GM18526 (cell line): ENCODE measurements around the gene NBPF9.
"Not testable (repeated sequence)": the region's sequence is repeated elsewhere in the genome, so short reads cannot be mapped to it uniquely, and the experiment has no call there.

Experiments used
- POLR2A ChIP-seq: IDR thresholded peaks from 3 replicates; pipeline ENCODE4 v1.6.1; 2011; ENCODE audit not compliant: insufficient read length; ENCODE audit errors: extremely low read depth

NBPF9 gene

DNA sequence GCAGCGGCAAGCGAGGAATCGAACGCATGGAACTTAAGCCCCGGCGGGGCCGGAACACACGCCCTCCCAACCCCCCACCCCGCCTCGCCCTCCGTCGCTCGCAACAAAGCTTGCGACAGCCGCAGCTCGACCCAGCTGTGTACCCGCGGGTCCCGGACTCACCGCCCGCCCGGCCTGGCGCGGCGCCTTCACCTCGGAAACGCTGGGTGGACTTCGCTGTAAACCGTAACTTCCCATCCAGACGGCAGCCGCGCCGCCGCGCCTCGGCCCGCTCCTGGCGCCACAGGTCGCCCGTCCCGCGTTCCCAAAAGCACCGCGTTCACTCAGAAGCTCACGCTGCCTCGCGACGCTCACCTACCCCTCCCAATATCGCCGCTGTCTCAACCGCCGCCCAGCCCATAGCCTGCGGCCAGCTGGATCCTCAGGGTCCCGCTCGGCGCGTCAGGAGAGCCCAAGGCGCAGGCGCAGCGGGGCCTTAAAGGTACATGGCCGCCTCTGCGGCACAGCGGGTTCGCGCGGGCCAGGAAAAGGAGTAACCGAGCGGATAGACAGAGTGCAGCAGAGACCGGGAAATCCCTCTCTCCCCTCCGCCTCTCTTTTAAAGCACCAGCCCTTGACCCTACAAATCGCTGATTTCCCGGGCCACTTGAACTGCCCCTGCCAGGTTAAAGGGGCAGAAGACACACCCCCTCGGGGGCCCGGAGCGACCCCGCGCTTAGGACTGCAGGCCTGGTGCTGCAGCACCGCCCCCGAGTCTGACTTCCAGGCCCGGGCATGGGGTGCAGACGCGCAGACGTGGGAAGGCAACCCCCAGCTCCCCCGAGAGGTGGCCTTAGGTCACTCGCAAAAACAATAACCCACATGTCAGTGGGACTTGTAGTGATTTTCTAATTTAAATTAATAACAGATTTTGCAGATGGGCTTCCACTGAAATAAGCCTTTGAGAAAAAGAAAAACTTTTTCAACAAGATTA, at the start of gene NBPF9:
Gene NBPF9, minus strand, starts transcription at position 443 of the 973 bp plus-strand sequence. CDS start 21,412 bp downstream, outside the sequence.
- not testable (repeated sequence) for TF ChIP-seq POLR2A
